ENCODE data around the gene NACC2. TPM values are rescaled to one million over a fixed set of nuclear protein-coding genes. Genes with fewer than 3 reads are reported as not detected.
A peak's percentile ranks its signal among the peaks of the same experiment; 100 is the strongest.

NACC2 gene
- total RNA-seq, 1 donor from 2014 or later: 8.1 TPM

DNA sequence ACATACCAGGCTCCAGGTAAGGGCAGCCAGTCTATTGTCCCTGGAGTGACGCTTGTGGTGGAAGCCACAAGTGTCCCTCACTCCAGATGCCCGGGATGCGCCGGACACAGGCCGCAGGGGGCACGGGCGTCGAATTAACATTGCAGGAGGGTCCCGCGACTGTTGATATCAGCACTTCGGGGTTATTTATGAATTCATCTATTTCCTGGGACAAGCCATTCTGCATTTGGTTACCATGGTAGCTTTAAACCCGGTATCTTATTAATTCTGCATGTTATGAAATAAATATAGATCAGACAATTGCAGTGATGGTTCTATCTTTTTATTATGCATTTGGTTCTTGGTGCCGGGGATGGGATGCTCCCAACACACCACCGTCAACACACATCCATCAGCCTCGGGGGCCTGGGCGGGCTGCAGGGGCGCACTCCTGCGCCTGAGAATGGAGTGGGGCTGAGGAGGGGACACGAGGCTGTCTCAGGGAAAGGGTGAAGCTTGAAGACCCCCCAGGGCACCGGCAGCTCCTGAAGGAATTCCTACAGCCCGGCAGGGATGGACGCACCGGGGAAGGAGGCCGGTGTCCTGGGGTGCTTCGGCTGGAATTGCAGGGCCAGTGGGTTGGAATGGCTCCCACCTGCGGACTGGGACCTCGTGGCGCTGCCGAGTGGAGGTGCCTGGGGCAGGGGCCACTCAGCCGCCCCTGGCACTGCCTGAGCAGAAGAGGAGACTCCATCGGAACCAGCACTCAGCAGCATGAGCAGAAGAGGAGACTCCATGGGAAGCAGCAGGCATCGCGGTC, 41.2 kb upstream of the NACC2 start:
- no peak for DNase-seq (ENCODE audit: low read depth, low spot score)
- Mint-ChIP-seq H3K36me3 (ENCODE audit: low read depth) (no peaks in the 10 kb centered on the region), H3K27ac (ENCODE audit: unreplicated experiment) (no peak overlapping the region), H3K4me3 (no peak overlapping the region), H3K9me3 (no peaks in the 10 kb centered on the region), H3K4me1 (peaks cover 13% of the 10 kb centered on the region), H3K27me3 (ENCODE audit: low read depth) (peaks cover 41% of the 10 kb centered on the region)
- TF ChIP-seq, protein P1, sequence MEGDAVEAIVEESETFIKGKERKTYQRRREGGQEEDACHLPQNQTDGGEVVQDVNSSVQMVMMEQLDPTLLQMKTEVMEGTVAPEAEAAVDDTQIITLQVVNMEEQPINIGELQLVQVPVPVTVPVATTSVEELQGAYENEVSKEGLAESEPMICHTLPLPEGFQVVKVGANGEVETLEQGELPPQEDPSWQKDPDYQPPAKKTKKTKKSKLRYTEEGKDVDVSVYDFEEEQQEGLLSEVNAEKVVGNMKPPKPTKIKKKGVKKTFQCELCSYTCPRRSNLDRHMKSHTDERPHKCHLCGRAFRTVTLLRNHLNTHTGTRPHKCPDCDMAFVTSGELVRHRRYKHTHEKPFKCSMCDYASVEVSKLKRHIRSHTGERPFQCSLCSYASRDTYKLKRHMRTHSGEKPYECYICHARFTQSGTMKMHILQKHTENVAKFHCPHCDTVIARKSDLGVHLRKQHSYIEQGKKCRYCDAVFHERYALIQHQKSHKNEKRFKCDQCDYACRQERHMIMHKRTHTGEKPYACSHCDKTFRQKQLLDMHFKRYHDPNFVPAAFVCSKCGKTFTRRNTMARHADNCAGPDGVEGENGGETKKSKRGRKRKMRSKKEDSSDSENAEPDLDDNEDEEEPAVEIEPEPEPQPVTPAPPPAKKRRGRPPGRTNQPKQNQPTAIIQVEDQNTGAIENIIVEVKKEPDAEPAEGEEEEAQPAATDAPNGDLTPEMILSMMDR (conservative IDR thresholded peaks at IDR 0.05): no peak

DNA sequence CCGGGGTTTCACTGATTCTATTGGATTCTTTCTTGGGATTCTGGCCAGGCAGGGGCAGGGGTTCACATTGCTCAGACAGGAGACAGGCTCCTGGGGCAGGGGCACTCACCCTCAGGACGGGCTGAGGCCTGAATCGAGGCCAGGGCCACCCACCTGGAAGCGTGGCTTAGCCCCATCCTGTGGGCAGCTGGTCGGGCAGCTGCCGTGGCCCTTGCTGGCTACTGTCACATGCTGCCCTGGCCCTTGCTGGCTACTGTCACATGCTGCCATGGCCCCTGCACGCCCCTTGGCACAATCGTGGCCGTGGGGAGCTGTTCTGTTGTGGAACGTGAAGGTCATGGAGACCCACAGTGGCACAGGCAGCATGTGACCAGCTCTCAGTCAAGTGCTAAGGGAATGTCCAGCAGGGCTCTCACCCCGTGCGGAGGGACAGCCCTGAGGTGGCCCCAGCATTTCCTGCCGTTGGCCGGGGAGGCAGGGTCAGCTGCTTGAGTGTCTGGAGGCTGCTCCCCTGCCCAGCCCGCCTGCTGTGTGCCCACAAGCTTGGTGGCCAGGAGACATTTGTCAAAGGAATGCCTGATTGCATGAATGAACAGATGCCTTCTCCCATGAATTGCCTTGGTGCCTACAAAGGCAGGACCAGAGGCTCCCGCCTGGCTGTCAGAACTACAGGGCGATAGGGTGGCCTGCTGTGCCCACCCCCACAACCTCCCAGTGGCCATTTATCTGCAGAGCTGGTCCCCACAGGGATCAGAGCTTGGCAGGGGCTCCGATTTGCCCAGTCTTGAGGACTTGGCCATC, 40.4 kb upstream of the NACC2 start:
- no peak overlapping the region for H3K27ac Mint-ChIP-seq (ENCODE audit: unreplicated experiment)
- H3K4me1 Mint-ChIP-seq: peaks cover 9% of the 10 kb centered on the region
- no peak overlapping the region for H3K4me3 Mint-ChIP-seq
- peaks cover 45% of the 10 kb centered on the region for H3K27me3 Mint-ChIP-seq (ENCODE audit: low read depth)
- no peaks in the 10 kb centered on the region for H3K36me3 Mint-ChIP-seq (ENCODE audit: low read depth)
- no peak for DNase-seq (ENCODE audit: low read depth, low spot score)
- no peaks in the 10 kb centered on the region for H3K9me3 Mint-ChIP-seq
- TF ChIP-seq, protein P1 (conservative IDR thresholded peaks at IDR 0.05): no peak

DNA sequence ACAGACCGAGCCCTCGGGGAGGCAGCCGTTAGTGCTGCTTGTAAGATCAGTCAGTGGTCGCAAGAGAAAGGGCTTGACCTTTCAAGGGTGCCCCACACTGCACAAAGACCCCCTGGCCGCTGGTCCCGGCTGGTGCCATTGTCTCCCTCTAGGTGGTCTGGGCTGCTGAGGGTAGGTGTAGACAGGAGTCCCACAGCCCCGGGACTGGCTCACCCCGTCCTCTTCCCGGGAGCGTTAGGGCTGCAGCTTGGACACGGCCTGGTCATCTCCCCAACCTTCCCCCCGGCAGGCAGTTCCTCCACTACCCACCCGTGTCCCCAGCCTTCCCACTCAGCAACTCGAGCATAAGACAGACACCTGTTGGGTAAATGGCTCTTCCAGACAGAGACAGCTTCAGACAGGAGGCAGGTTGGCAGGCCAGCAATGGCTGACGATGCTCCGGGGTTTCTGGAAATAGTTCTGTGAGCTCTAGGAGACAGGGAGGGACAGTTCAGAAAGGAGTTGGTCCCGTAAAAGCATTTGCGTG, 38.9 kb upstream of the NACC2 start:
- TF ChIP-seq, protein P1 (conservative IDR thresholded peaks at IDR 0.05): no peak
- Mint-ChIP-seq H3K4me1 (peaks cover 9% of the 10 kb centered on the region), H3K36me3 (ENCODE audit: low read depth) (no peaks in the 10 kb centered on the region), H3K27me3 (ENCODE audit: low read depth) (peaks cover 53% of the 10 kb centered on the region), H3K27ac (ENCODE audit: unreplicated experiment) (no peak overlapping the region), H3K9me3 (no peaks in the 10 kb centered on the region), H3K4me3 (peak overlapping the region; percentile 44)
- DNase-seq (ENCODE audit: low read depth, low spot score): no peak

DNA sequence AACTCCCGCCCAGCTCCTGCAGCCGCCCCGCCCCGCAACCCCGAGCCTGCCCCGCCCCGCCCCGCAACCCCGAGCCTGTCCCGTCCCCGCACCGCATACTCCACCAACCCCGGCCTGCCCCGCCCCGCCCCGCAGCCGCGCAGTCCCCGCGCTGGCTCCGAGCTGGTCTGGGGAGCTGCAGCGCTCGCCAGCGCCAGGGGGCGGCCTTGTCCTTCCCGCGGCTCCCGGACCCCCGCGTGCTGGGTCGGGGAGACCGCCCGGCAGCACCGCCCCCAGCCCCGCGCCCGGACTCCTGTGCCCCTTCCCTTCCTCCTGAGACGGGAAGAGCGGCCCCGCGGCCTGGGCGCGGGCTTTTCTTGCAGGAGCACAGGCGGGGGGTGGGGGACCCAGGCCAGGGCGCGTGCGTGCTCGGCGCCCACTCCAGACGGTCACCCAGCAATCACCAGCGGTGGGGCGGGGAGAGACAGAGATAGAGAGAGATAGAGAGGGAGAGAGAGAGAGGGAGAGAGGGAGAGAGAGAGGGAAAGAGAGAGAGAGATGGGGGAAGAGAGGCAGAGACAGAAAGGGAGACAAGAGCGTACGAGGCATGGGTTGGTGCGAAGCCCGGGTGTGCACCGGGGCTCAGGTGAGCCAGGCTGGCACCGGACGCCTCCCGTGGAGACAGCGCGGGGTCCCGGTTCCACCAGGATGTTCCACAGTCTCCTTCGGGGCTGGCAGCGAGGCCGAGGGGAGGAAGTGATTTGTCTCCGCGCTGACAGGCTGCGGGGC, 38.3 kb upstream of the NACC2 start:
- Mint-ChIP-seq H3K36me3 (ENCODE audit: low read depth) (no peaks in the 10 kb centered on the region), H3K9me3 (no peaks in the 10 kb centered on the region), H3K4me1 (peaks cover 5% of the 10 kb centered on the region), H3K27me3 (ENCODE audit: low read depth) (peaks cover 55% of the 10 kb centered on the region), H3K27ac (ENCODE audit: unreplicated experiment) (no peak overlapping the region), H3K4me3 (no peak overlapping the region)
- peak; percentile 61 for DNase-seq (ENCODE audit: low read depth, low spot score)
- TF ChIP-seq, protein P1 (conservative IDR thresholded peaks at IDR 0.05): peak; percentile 69

DNA sequence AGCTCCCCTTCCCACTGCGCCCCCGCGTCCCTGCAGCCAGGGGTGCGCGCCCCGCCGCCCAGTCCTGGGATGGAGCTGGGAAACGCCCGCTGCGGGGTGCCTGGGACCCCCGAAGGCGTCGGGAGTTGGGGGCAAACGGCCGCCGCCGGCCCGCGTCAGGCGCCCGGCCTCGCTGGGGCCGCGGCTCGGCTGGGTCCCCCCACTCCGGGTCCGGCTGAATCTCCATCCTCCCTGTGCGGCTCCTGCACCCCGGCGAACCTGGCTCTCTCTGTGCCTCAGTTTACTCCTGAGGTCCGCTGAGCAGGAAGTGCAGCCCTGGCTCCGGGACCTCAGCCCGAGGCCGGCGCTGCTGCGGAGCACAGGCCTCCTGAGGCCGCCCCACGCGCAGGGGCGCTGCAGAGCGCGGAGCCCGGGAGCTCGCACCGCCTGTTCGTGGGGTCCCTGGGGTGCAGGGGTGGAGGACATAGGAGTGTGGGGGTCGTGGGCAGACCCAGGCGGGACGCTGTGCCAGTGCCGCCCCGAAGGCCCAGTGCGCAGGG, 37.5 kb upstream of the NACC2 start:
- H3K36me3 Mint-ChIP-seq (ENCODE audit: low read depth): no peaks in the 10 kb centered on the region
- H3K27ac Mint-ChIP-seq (ENCODE audit: unreplicated experiment): no peak overlapping the region
- no peak for DNase-seq (ENCODE audit: low read depth, low spot score)
- H3K9me3 Mint-ChIP-seq: no peaks in the 10 kb centered on the region
- no peak overlapping the region for H3K4me3 Mint-ChIP-seq
- H3K27me3 Mint-ChIP-seq (ENCODE audit: low read depth): peaks cover 55% of the 10 kb centered on the region
- H3K4me1 Mint-ChIP-seq: peaks cover 5% of the 10 kb centered on the region
- TF ChIP-seq, protein P1 (conservative IDR thresholded peaks at IDR 0.05): no peak

Measured in neural crest cell (in vitro differentiated cells).